KMS-11 (cell line): ENCODE data around the gene TRDN.

Experiments
- H2AFZ ChIP-seq: fragments of 200-600 bp; sonication (generic); 2 replicates; pipeline ENCODE4 v1.6.1; 2016; ENCODE audit warnings: antibody characterized with exemption, mixed run types, low read depth
- H3K27ac ChIP-seq: fragments of 200-600 bp; sonication (generic); 2 replicates; pipeline ENCODE4 v1.6.1; 2016; ENCODE audit warnings: mild to moderate bottlenecking, mixed run types
- H3K27me3 ChIP-seq: fragments of 200-600 bp; sonication (generic); 2 replicates; pipeline ENCODE4 v1.6.1; 2017; ENCODE audit warnings: mild to moderate bottlenecking, low read depth, mixed run types, moderate library complexity; ENCODE audit not compliant: insufficient read depth
- H3K36me3 ChIP-seq: fragments of 200-600 bp; sonication (generic); 2 replicates; pipeline ENCODE4 v1.6.1; 2017; ENCODE audit warnings: mild to moderate bottlenecking, mixed run types; ENCODE audit not compliant: insufficient read depth
- H3K4me1 ChIP-seq: fragments of 200-600 bp; sonication (generic); 2 replicates; pipeline ENCODE4 v1.6.1; 2016; ENCODE audit warnings: mild to moderate bottlenecking, low read depth, mixed run types; ENCODE audit not compliant: poor library complexity, severe bottlenecking
- H3K4me2 ChIP-seq: fragments of 200-600 bp; sonication (generic); 2 replicates; pipeline ENCODE4 v1.7.0; 2016; ENCODE audit warnings: mild to moderate bottlenecking, mixed run types
- H3K4me3 ChIP-seq: fragments of 200-600 bp; sonication (generic); IDR thresholded peaks from 2 replicates; pipeline ENCODE4 v1.6.1; 2017; ENCODE audit warnings: low read depth, low read length, mixed read lengths; ENCODE audit not compliant: insufficient read depth
- H3K79me2 ChIP-seq: fragments of 200-600 bp; sonication (generic); 2 replicates; pipeline ENCODE4 v1.6.1; 2016; ENCODE audit warnings: low read depth, mixed run types; ENCODE audit not compliant: insufficient read depth
- H3K9ac ChIP-seq: fragments of 200-600 bp; sonication (generic); 2 replicates; pipeline ENCODE4 v1.6.1; 2016; ENCODE audit warnings: mild to moderate bottlenecking, mixed run types
- H4K20me1 ChIP-seq: fragments of 200-600 bp; sonication (generic); 2 replicates; pipeline ENCODE4 v1.6.1; 2016; ENCODE audit warnings: mild to moderate bottlenecking, mixed run types; ENCODE audit not compliant: insufficient read depth
- CTCF ChIP-seq: fragments of 200-600 bp; sonication (generic); conservative IDR thresholded peaks from 2 replicates; pipeline ENCODE4 v1.6.1; 2017; ENCODE audit warnings: low read depth, mild to moderate bottlenecking, antibody characterized with exemption, low read length, moderate library complexity, mixed read lengths

The TRDN gene

GRCh38 chr6:123546537-123546936 lies 90.2 kb downstream of the TRDN start:
- Histone ChIP-seq H3K9ac (no peak overlapping the region), H4K20me1 (no peaks in the 10 kb centered on the region), H3K36me3 (no peaks in the 10 kb centered on the region), H3K4me2 (no peak overlapping the region), H3K4me3 (no peak overlapping the region), H3K4me1 (no peaks in the 10 kb centered on the region), H2AFZ (no peak overlapping the region), H3K27ac (no peak overlapping the region), H3K79me2 (no peaks in the 10 kb centered on the region), H3K27me3 (no peaks in the 10 kb centered on the region)
- no peak for TF ChIP-seq CTCF

GRCh38 chr6:123541462-123541861 lies 95.3 kb downstream of the TRDN start:
- Histone ChIP-seq H3K4me1 (no peaks in the 10 kb centered on the region), H3K4me2 (no peak overlapping the region), H2AFZ (no peak overlapping the region), H3K27ac (no peak overlapping the region), H3K36me3 (no peaks in the 10 kb centered on the region), H3K27me3 (no peaks in the 10 kb centered on the region), H3K4me3 (no peak overlapping the region), H3K79me2 (no peaks in the 10 kb centered on the region), H4K20me1 (no peaks in the 10 kb centered on the region), H3K9ac (no peak overlapping the region)
- no peak for TF ChIP-seq CTCF

GRCh38 chr6:123533862-123534648 lies 102.7 kb downstream of the TRDN start:
- no peak overlapping the region for H2AFZ ChIP-seq
- no peaks in the 10 kb centered on the region for H3K27me3 ChIP-seq
- no peak for TF ChIP-seq CTCF
- H3K4me2 ChIP-seq: no peak overlapping the region
- H3K79me2 ChIP-seq: no peaks in the 10 kb centered on the region
- no peak overlapping the region for H3K4me3 ChIP-seq
- H3K36me3 ChIP-seq: no peaks in the 10 kb centered on the region
- H3K9ac ChIP-seq: no peak overlapping the region
- H3K27ac ChIP-seq: no peak overlapping the region
- H3K4me1 ChIP-seq: peaks cover 15% of the 10 kb centered on the region
- no peaks in the 10 kb centered on the region for H4K20me1 ChIP-seq

- no peak for TF ChIP-seq CTCF
- Histone ChIP-seq H3K27me3 (no peaks in the 10 kb centered on the region), H3K4me3 (no peak overlapping the region), H2AFZ (no peak overlapping the region), H3K36me3 (no peaks in the 10 kb centered on the region), H3K4me2 (peak overlapping the region; percentile 25; the same call in 1 of the 2 replicates), H3K27ac (no peak overlapping the region), H3K79me2 (no peaks in the 10 kb centered on the region), H4K20me1 (no peaks in the 10 kb centered on the region), H3K4me1 (peaks cover 50% of the 10 kb centered on the region), H3K9ac (no peak overlapping the region)
Measured at GRCh38 chr6:123529843-123530242, 106.9 kb downstream of the TRDN start.
